HG03457 (cell line): Measurements from ENCODE around the gene FCHSD2.
"Not testable (repeated sequence)": the region's sequence is repeated elsewhere in the genome, so short reads cannot be mapped to it uniquely, and the experiment has no call there.

ENCODE experiments used
- ATAC-seq: cut with Tn5 transposase; IDR thresholded peaks from one replicate; pipeline ENCODE4 v1.9.1; 2021; ENCODE audit warnings: moderate number of reproducible peaks; ENCODE audit not compliant: unreplicated experiment

FCHSD2 gene

DNA sequence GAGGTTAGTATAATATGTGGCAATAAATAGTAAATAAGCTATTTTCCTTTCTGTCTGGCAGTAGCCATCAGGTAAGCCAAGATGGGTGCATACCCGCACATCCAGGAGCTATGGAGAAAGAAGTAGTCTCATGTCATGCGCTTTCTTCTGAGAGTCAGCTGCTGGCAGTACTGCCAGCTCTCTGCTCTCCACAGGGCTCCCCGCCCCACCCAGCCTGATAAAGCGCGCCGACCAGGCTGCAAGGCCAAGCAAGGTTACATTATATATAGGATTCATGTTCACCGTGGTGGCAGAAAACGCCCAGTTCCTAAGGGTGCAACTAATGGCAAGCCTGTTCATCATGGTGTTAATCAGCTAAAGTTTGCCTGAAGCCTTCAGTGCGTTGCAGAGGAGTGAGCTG, 201.7 kb downstream of the FCHSD2 start:
- no peak for ATAC-seq

DNA sequence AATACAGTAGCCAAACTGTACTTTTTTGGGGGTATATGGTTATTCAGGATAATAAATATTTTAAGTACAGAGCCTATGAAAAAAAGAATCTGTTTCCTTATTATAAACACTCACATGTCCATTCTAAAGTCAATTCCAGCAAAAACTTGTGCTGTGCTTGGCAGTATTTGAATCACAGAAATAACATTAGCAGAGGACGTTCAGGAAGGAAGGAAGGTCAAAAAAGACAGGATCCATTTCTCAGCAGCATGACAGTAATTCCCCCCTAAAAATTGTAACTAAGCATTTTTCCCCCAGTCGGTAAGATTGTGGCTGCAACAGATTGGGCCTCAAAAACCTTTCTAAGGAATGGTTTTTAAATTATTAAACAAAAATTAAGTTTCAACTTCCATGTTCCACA, 203.1 kb downstream of the FCHSD2 start:
- no peak for ATAC-seq

- ATAC-seq, result no peak
These were observed 204.7 kb downstream of the FCHSD2 start for GRCh38 chr11:72937439-72937838.

DNA sequence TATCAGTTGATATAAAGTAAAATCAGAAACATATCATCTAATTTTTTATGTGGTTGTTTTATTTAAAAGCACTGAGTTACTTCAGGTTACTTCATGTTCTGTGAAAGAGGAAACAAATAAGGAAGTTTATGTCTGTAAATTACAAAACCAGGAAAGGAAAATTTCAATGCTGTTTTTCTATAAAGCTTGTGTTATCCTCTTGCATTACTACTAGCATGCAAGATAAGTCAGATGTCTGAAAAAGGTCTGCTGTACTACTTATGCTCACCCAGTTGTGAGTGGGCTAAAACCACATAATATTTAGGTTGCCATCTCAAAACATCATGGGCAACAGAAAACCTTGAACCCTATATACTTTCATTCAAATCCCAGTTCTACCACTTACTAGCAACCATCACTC, 206.4 kb downstream of the FCHSD2 start:
- no peak for ATAC-seq

DNA sequence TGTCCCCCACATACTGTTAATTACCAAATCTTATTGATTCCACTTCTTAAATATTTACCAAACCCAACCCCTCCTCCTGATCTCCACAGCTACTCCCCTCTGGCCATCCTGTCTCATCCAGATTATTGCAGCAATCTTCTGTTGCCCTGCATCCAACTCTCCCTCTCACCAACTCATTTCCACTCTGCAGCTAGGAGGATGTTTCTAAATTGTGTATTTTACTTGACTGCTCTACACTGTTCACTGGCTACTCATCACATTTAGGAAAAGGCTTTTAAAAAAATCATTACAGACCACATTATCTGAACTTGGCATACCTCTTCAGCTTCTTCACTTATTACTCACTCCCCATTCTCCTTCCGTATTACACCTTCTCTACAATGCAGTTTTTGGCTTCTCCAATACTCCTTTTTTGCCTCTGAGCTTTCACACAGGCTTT, 210.0 kb downstream of the FCHSD2 start:
- ATAC-seq, result no peak

- no peak for ATAC-seq
These were observed 212.1 kb downstream of the FCHSD2 start for GRCh38 chr11:72930008-72930407.

DNA sequence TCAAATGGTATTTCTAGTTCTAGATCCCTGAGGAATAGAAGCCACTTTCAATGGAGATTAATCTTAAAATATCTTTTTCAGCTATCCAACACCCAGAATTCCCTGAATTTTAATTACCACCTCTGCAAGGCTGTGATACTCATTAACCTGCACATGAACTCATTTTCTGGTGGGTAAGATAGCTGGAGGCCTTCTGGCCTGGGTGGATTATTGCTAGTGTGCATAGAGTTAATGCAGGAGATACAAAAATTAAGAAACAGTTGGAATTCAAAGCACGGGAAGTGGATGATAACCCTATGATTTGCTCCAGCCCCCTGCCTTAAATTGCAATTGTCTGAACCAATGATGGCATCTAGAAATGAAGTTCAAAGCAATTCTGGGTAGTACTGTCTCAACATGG, 212.9 kb downstream of the FCHSD2 start:
- ATAC-seq, result no peak

DNA sequence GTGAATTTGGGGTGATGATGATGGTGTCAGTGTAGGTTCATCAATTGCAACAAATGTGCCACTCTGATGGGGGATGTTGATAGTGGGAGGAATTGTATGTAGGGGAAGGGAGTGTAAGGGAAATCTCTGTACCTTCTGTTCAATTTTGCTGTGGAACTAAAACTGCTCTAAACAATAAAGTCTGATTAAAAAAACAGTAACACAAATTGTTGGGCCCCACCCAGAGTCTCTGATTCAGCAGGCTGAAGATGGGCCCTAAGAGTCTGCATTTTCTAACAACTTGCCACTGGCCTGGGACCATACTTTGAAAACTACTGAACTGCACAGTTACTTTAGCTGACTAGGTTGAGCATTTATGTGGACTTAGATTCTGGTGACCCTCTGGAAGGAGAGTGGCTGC, 214.7 kb downstream of the FCHSD2 start:
- no peak for ATAC-seq

DNA sequence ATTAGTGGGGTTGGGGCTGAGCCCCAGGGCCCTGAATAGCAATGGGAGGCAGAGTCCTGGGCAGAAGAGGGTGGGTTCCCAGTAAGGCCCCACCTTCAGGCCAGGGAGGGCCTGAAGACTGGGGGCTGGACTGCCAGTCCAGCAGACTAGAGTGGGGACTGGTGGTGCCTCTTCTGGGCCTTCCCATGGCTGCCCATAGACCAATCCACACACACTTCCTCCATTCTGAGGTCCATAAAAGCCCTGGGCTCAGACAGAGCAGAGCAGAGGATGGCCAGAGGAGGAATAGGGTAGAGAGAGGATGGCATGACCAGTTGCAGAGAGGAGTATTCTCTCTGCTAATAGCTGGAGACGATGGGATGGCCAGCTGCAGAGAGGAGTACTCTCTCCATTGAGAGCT, 216.0 kb downstream of the FCHSD2 start:
- no peak for ATAC-seq

DNA sequence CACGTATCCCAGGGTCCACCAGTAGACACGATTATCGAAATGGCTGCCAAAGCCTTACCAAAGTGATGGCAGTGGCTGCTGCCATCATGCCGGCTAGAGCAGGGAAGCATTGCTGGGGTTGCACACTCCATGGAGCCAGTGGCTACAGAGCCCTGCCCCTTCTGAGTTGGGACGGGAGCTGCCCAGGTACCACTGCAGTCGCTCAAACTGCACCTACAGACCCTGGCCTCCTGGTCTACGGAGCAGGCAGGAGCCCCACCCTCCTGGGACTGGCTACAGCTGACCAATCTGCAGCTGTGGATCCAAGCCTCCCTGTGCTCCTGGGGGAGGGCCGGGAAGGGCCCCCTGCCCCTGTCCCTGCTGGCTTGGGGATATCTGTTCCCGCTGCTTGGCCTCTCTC, 216.5 kb downstream of the FCHSD2 start:
- ATAC-seq, result no peak

DNA sequence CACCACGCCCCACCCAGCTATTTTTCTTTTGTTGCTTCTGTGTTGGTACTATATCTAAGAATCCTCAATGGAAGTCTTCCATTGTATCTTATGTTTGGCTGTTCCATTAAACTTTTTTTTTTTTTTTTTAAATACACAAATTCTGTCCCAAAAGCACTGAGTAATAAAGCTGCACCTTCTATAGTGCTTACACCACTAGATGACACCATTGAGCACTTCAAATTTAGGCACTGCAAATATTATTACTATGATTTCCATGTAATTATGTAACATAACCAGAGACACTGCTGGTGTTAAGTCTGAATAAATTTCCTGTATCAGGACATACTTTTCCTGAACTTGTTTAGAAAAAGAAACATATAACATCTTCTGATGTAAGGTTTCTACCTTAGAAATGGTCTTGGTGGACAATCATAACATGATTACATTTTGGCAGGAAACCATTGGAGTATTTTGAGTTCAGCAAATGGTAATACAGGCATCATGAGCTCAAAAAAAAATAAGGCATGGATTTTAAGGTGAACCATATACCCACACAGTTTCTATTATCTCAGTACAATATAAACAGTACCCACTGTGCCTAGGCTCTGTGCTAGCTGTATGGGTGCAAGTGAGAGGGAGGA, 217.4 kb downstream of the FCHSD2 start:
- ATAC-seq, result no peak

GRCh38 chr11:72921028-72921716, 220.9 kb downstream of the FCHSD2 start:
- no peak for ATAC-seq

DNA sequence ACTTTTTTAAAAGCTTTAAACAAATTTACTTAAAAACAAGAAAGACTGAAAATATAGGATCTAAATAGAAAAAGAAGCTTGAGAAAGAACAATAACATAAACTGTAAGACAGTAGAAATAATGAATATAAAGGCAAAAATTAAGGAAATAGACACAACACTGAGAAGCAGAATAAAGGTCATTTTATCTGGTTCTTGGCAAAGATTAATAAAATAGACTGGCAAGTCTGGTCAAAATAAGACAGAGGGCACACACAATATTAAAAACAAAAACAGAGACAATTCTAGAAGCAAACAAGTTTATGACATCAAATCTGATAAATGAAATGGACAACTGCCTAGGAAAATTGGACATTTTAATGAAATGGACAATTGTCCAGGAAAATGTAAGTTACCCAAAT, 222.1 kb downstream of the FCHSD2 start:
- no peak for ATAC-seq

- ATAC-seq, result no peak
These were observed 223.3 kb downstream of the FCHSD2 start for GRCh38 chr11:72918851-72919250.

- no peak for ATAC-seq
These were observed 229.9 kb downstream of the FCHSD2 start for GRCh38 chr11:72912253-72912652.

- ATAC-seq, result not testable (repeated sequence)
These were observed 232.3 kb downstream of the FCHSD2 start for GRCh38 chr11:72909558-72910388.

GRCh38 chr11:72908032-72908676, 234.0 kb downstream of the FCHSD2 start:
- ATAC-seq, result no peak

GRCh38 chr11:72904016-72904415, 238.1 kb downstream of the FCHSD2 start:
- ATAC-seq, result no peak

DNA sequence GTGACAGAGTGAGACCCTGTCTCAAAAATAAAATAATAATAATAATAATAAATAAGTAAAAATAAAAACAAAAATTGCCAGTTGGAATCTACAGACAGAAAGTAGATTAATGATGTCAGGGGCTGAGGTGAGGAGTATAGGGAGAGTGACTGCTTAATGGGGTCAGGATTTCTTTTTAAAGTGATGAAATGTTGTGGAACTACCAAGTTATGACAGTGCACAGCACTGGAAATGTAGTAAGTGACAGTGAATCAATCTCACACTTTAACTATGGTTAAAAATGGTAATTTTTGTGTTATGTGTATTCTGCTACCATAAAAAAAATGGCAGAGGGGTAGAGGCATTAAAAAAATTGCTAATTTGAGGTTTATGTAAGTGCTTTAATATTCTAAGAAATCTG, 240.7 kb downstream of the FCHSD2 start:
- no peak for ATAC-seq

DNA sequence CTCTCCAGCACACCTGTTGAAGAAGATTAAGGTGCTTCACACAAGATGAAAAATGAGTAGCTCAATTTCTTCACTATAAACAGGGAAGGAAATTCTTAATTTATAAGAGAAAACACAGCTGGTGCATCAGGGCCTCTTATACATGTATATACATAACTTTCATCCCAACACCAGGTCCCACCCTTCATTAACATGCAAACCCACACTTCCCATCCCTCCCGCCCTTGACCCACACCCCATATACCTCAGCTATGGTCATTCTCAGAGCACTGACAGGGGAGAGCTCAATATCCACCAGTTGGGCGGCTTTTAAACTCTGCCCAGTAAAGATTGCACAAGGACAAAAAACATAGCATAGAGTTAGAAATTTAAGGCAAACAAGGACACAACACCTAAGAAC, 242.1 kb downstream of the FCHSD2 start:
- no peak for ATAC-seq

DNA sequence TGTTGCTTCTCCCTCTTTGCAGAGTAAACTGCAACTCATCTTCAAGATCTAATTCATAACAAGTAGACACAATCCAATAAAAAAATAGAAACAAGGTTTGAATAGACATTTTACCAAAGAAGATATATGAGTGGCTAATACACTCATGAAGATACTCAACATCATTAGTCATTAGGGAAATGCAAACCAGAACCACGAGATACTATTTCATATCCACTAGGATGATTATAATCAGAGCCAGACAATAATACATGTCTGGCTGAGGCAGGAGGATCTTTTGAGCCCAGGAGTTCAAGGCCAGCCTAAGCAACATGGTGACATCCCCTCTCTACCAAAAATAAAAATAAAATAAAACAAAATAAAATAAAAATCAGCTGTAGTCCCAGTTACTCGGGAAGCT, 242.9 kb downstream of the FCHSD2 start:
- no peak for ATAC-seq
